Measurements from ENCODE around the gene FAM170B. TPM values are rescaled to one million over a fixed set of nuclear protein-coding genes. Genes with fewer than 3 reads are reported as not detected.
A peak's percentile ranks its signal among the peaks of the same experiment; 100 is the strongest.

Gene FAM170B
- total and polyA plus RNA-seq, 9 of the 15 experiments (the other 6 are each of a cell fraction or from before 2014, with no cell fraction given), result 0.11 to 0.21 TPM; not detected in 7

GRCh38 chr10:49177391-49178355 is 43.9 kb upstream of the FAM170B start (continued):
- TF ChIP-seq HDAC3 (IDR thresholded peaks at IDR 0.05; ENCODE audit: borderline replicate concordance, partially characterized antibody) (no peak), EHMT2 (IDR thresholded peaks at IDR 0.05) (no peak), HCFC1 (IDR thresholded peaks at IDR 0.05; ENCODE audit: low read depth, low read length) (peak; percentile 30; the same call in 1 of the 2 replicates), GATAD2B (IDR thresholded peaks at IDR 0.05; ENCODE audit: borderline replicate concordance) (no peak), ZNF586 (CRISPR knock-in tag; conservative IDR thresholded peaks at IDR 0.05) (no peak), PTRF (tag; IDR thresholded peaks at IDR 0.05) (no peak), EP400 (IDR thresholded peaks at IDR 0.05) (peak; percentile 25; the same call in 1 of the 2 replicates), CLOCK (CRISPR knock-in tag; IDR thresholded peaks at IDR 0.05; ENCODE audit: borderline replicate concordance) (no peak), KAT7 (CRISPR knock-in tag; IDR thresholded peaks at IDR 0.05; ENCODE audit: borderline replicate concordance) (no peak), NR2C1 (IDR thresholded peaks at IDR 0.05) (no peak), NR2C1 (tag; IDR thresholded peaks at IDR 0.05) (peak; percentile 52), CREB3 (tag; conservative IDR thresholded peaks at IDR 0.05; ENCODE audit: low read depth) (0 out of 2 replicates have a peak, but pooled peaks have one; percentile 67), HES1 (IDR thresholded peaks at IDR 0.05; ENCODE audit: low read depth) (no peak), DPF2 (IDR thresholded peaks at IDR 0.05) (peak; percentile 75), ZNF639 (CRISPR knock-in tag; conservative IDR thresholded peaks at IDR 0.05 in 1 of 2, IDR thresholded peaks at IDR 0.05 in 1 of 2) (peak in 1 of 2 experiments; percentile 70; a peak in 2 of 4 replicates), TOE1 (IDR thresholded peaks at IDR 0.05; ENCODE audit: borderline replicate concordance) (0 out of 2 replicates have a peak, but pooled peaks have one; percentile 49), TOE1 (CRISPR knock-in tag; IDR thresholded peaks at IDR 0.05; ENCODE audit: borderline replicate concordance, low read depth) (no peak), VEZF1 (CRISPR knock-in tag; IDR thresholded peaks at IDR 0.05) (peak; percentile 42; the same call in 1 of the 2 replicates), JUNB (CRISPR knock-in tag; conservative IDR thresholded peaks at IDR 0.05) (0 out of 2 replicates have a peak, but pooled peaks have one; percentile 14)

All from K562 (cell line).